ENCODE results near the gene ADI1.

DNA sequence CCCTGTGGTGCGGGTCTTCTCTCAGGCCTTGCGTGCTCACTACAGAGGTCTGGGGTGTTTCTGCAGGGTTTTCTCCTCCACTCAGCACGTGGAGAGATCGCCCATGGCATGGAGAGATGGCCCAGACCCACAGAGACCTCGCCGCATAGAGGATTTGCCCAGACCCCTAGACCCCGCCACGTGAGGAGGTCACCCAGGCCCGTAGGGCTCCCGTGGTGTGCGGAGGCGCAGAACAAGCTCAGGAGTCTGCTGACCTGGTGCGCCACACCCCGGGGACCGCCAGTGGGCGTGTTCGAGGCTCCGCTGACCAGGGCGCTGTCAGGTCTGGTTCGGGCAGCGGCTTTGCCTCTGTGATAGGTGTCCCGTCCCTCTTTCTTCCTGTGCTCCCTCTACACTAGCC lies 64.5 kb downstream of the ADI1 start:
- TF ChIP-seq SUZ12 (IDR thresholded peaks at IDR 0.05; ENCODE audit: extremely low read depth, insufficient read depth, insufficient read length) (no peak), YY1 (IDR thresholded peaks at IDR 0.05; ENCODE audit: insufficient read depth, insufficient read length) (no peak), ZNF274 (IDR thresholded peaks at IDR 0.05; ENCODE audit: low read depth, low read length) (no peak)

All from NT2/D1 (cell line).